Measurements from ENCODE around the gene ZNF521.

ZNF521 gene

DNA sequence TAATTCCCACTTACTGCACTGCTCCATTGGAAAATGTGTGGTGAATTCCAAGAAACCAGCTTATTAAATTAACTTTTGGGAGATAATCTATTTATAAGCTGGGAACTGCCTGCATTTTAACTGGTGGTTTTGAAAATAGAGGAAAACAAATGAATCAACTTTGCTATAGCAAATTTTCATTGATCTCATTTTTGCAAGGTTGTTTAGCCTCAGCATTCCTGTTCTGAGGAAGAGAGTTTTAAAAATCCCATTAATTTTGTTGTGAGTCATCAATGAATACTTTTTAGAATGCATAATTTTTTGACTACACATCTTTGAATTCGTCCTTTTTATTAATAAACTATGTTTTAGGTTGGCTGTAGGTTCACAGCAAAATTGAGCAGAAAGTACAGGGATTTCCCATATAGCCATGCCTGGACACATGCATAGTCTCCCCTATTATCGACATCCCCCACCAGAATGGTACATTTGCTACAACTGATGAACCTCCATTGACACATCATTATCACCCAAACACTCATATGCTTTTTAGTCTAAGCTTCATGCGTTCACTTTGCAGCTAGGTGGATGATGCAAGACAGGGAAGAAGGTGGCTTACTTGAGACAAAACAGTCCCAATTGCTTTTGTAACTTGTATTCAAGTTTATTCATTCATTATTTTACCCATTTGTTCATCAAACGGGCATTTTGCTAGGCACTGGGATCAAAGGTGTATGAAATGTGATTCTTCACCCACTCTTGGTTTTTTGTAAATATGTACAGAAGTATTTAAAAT, 106.9 kb downstream of the ZNF521 start:
- DNase-seq: no peak

GRCh38 chr18:25244170-25244569, 107.8 kb downstream of the ZNF521 start:
- no peak for DNase-seq

DNA sequence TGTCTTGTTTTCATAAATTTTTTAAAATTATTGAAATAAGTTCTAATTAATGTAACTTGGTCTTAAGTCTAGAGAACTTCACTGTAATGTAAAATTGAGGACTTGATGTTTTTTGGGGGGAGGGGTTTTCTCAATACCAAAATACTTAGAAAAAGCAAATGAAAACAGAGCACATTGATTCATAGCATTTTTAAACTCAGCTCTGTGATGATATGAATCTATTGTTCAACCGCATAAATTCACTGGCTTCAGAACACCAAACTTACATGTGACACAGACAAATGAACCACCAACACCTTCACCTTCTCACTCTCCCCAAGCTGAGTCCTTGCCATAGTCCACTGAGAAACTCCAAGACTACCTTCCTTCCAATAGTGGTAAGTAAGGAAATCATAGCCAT, 108.2 kb downstream of the ZNF521 start:
- no peak for DNase-seq

DNA sequence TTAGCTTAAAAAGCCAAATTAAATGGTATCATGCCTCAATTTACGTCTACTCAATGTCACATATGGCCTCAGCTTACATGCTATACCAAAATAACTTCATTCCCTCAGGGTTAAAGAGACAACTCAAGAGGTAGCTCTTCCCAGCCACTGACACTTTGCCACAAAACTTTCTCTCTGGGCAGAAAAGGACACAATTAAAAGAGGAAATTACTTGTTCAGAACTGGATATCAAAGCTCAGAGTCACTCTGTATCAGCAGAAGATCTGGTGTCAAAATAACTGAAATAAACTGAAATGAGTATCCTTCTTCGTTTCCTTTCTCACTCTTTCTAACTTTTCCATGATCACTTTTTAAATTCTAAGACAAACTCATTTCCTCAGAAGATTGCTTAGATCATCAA, 108.7 kb downstream of the ZNF521 start:
- DNase-seq: no peak

DNA sequence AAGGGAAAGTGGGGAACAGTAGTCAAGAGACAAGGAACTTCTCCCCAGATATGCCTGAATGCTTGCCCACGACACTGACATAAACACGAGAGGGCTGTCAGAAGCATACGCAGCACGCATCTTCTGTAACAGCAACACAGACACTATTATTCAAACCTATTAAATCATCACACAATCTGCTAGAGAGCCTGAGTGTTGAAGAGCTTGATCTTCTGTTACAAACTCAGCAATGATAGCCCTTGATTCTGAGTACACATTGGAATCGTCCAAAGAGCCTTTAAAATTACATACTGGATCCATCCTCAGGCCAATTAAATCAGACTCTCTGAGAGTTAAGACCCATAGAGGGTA, 111.6 kb downstream of the ZNF521 start:
- DNase-seq: no peak

- DNase-seq: no peak
Observed at GRCh38 chr18:25239581-25240419, 112.2 kb downstream of the ZNF521 start.

GRCh38 chr18:25239151-25239550, 112.8 kb downstream of the ZNF521 start:
- DNase-seq: no peak

GRCh38 chr18:25237571-25238267, 114.2 kb downstream of the ZNF521 start:
- DNase-seq: no peak

- no peak for DNase-seq
Observed at GRCh38 chr18:25236736-25237135, 115.2 kb downstream of the ZNF521 start.

DNA sequence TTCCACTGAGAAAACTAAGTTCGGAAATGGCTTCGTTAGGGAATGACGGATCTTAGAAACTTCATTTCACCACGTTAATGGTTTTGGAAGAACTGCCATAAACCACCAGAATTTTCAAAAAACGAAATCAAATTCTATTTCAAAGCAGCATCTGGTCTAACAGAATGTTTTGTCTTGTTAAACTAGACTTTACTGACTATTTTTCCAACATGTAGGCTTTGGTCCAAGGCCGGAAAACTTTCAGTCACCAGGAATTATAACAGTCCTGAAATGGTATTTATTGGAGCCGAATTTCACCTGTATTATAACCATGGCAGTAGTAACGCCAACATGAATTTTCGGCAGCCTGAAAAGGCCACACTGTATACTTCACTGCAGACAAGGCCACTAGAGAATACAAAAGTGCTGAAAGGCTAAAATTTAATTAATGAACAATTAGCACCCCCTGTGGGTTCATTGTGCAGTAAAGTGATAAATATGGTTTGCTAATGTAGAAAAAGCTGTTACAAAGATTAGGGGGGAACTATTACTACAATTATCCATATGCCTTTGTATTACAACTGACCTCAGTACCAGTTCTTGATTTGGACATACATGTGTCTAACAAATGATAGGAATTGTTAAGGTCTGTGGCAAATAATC, 116.4 kb downstream of the ZNF521 start:
- no peak for DNase-seq

DNA sequence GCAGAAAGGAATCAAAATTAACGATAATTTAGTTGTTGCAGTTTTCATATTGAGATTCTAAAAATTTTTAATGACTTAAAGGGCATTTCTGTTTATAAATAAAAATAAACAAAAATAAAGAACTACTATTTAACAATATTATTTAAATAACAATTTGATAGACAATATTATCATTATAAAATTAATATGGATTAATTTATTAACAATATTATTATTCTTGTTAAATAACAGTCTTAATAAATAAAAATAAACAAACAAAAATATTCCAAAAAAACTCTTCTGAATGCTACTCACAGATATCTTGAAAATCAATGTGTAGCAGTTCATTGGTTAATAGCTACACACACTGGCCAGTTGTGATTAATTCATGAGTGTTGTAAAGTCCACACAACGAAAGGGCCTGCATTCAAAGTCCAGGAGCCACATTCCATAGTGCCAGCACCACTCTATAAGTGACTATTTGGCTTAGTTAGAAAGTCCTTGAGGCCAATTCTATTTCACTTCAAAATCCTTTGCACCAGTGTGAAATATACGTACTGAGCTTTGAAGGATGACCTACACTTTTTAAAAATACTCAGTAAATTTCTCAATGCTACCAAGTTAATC, 117.1 kb downstream of the ZNF521 start:
- DNase-seq: no peak

DNA sequence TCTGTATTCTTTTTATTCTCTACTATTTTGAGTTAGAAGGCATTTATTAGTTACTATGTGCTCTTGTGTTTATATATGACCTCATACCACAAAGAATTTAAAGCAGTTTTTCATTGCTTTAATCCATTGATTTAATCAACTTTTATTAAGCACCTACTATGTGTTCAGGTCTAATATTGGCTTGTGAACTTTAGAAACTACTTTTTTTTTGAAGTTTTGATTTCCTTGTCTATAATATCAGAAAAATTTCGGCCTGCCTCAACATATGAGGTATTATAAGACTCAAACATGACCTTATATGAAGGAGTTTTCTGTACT, 117.7 kb downstream of the ZNF521 start:
- no peak for DNase-seq

- no peak for DNase-seq
Observed at GRCh38 chr18:25233528-25234321, 118.2 kb downstream of the ZNF521 start.

DNA sequence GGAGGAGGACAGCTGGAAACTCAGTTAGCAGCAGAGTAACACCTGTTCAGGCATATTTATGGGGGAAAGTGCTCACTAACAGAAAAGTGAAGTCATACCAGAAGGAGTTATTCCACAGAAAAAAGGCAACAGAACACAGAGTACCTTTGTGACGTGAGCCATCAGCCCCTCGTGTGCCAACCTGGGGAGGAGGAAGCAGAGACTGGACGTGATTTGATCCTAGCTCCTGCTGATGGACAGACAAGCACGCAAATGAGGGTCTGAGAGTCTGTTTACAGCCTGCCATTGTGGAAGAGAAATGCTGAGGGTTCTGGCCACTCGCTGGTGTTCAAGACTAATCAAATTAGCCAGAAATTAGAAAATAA, 120.7 kb downstream of the ZNF521 start:
- no peak for DNase-seq

GRCh38 chr18:25230658-25231326, 121.2 kb downstream of the ZNF521 start:
- no peak for DNase-seq

GRCh38 chr18:25229920-25230319, 122.0 kb downstream of the ZNF521 start:
- DNase-seq: no peak

- DNase-seq: no peak
Observed at GRCh38 chr18:25229081-25229480, 122.9 kb downstream of the ZNF521 start.

GRCh38 chr18:25228410-25228809, 123.6 kb downstream of the ZNF521 start:
- DNase-seq: no peak

GRCh38 chr18:25225151-25225550, 126.8 kb downstream of the ZNF521 start:
- DNase-seq: no peak

GRCh38 chr18:25223899-25224886, 127.8 kb downstream of the ZNF521 start:
- no peak for DNase-seq
